KMS-11 (cell line): ENCODE data around the gene DHCR7.

ENCODE experiments used
- H2AFZ ChIP-seq: fragments of 200-600 bp; sonication (generic); 2 replicates; pipeline ENCODE4 v1.6.1; 2016; ENCODE audit warnings: antibody characterized with exemption, mixed run types, low read depth
- H3K27ac ChIP-seq: fragments of 200-600 bp; sonication (generic); 2 replicates; pipeline ENCODE4 v1.6.1; 2016; ENCODE audit warnings: mild to moderate bottlenecking, mixed run types
- H3K27me3 ChIP-seq: fragments of 200-600 bp; sonication (generic); 2 replicates; pipeline ENCODE4 v1.6.1; 2017; ENCODE audit warnings: mild to moderate bottlenecking, low read depth, mixed run types, moderate library complexity; ENCODE audit not compliant: insufficient read depth
- H3K36me3 ChIP-seq: fragments of 200-600 bp; sonication (generic); 2 replicates; pipeline ENCODE4 v1.6.1; 2017; ENCODE audit warnings: mild to moderate bottlenecking, mixed run types; ENCODE audit not compliant: insufficient read depth
- H3K4me1 ChIP-seq: fragments of 200-600 bp; sonication (generic); 2 replicates; pipeline ENCODE4 v1.6.1; 2016; ENCODE audit warnings: mild to moderate bottlenecking, low read depth, mixed run types; ENCODE audit not compliant: poor library complexity, severe bottlenecking
- H3K4me2 ChIP-seq: fragments of 200-600 bp; sonication (generic); 2 replicates; pipeline ENCODE4 v1.7.0; 2016; ENCODE audit warnings: mild to moderate bottlenecking, mixed run types
- H3K4me3 ChIP-seq: fragments of 200-600 bp; sonication (generic); IDR thresholded peaks from 2 replicates; pipeline ENCODE4 v1.6.1; 2017; ENCODE audit warnings: low read depth, low read length, mixed read lengths; ENCODE audit not compliant: insufficient read depth
- H3K79me2 ChIP-seq: fragments of 200-600 bp; sonication (generic); 2 replicates; pipeline ENCODE4 v1.6.1; 2016; ENCODE audit warnings: low read depth, mixed run types; ENCODE audit not compliant: insufficient read depth
- H3K9ac ChIP-seq: fragments of 200-600 bp; sonication (generic); 2 replicates; pipeline ENCODE4 v1.6.1; 2016; ENCODE audit warnings: mild to moderate bottlenecking, mixed run types
- H4K20me1 ChIP-seq: fragments of 200-600 bp; sonication (generic); 2 replicates; pipeline ENCODE4 v1.6.1; 2016; ENCODE audit warnings: mild to moderate bottlenecking, mixed run types; ENCODE audit not compliant: insufficient read depth
- CTCF ChIP-seq: fragments of 200-600 bp; sonication (generic); conservative IDR thresholded peaks from 2 replicates; pipeline ENCODE4 v1.6.1; 2017; ENCODE audit warnings: low read depth, mild to moderate bottlenecking, antibody characterized with exemption, low read length, moderate library complexity, mixed read lengths

DHCR7 gene

GRCh38 chr11:71453037-71453917 lies 5.1 kb upstream of the DHCR7 start, which contains the start of gene NADSYN1:
Gene NADSYN1, plus strand, starts transcription at chr11:71453203. Its CDS starts 94 bp downstream, at chr11:71453297.
- H3K27ac ChIP-seq: no peak within 1 kb of the TSS
- no peaks in the 10 kb centered on the region; the same call in 1 of the 2 replicates for H3K36me3 ChIP-seq
- H2AFZ ChIP-seq: peak within 1 kb of the TSS; percentile 66; the same call in 1 of the 2 replicates
- peak within 1 kb of the TSS; percentile 50 for H3K4me2 ChIP-seq
- no peaks in the 10 kb centered on the region for H4K20me1 ChIP-seq
- no peak for TF ChIP-seq CTCF
- peaks cover 15% of the 10 kb centered on the region; the same call in 1 of the 2 replicates for H3K79me2 ChIP-seq
- peaks cover 6% of the 10 kb centered on the region for H3K4me1 ChIP-seq
- H3K27me3 ChIP-seq: no peaks in the 10 kb centered on the region
- H3K9ac ChIP-seq: peak within 1 kb of the TSS; percentile 46; the same call in 1 of the 2 replicates
- H3K4me3 ChIP-seq: no peak within 1 kb of the TSS

GRCh38 chr11:71452199-71453036 lies 4.2 kb upstream of the DHCR7 start:
- Histone ChIP-seq H3K27ac (no peak overlapping the region), H3K36me3 (no peaks in the 10 kb centered on the region; the same call in 1 of the 2 replicates), H3K9ac (no peak overlapping the region), H4K20me1 (no peaks in the 10 kb centered on the region), H3K4me3 (no peak overlapping the region), H3K27me3 (no peaks in the 10 kb centered on the region), H2AFZ (peak overlapping the region; percentile 53; the same call in 1 of the 2 replicates), H3K4me2 (peak overlapping the region; percentile 39), H3K4me1 (peaks cover 6% of the 10 kb centered on the region), H3K79me2 (peaks cover 15% of the 10 kb centered on the region; the same call in 1 of the 2 replicates)
- TF ChIP-seq CTCF: no peak

GRCh38 chr11:71451596-71452198 lies 3.5 kb upstream of the DHCR7 start:
- H3K9ac ChIP-seq: no peak overlapping the region
- no peak for TF ChIP-seq CTCF
- no peaks in the 10 kb centered on the region for H3K27me3 ChIP-seq
- H3K4me2 ChIP-seq: no peak overlapping the region
- H4K20me1 ChIP-seq: no peaks in the 10 kb centered on the region
- no peak overlapping the region for H3K4me3 ChIP-seq
- peaks cover 12% of the 10 kb centered on the region for H3K4me1 ChIP-seq
- no peak overlapping the region for H3K27ac ChIP-seq
- no peak overlapping the region for H2AFZ ChIP-seq
- H3K79me2 ChIP-seq: peaks cover 15% of the 10 kb centered on the region; the same call in 1 of the 2 replicates
- H3K36me3 ChIP-seq: no peaks in the 10 kb centered on the region; the same call in 1 of the 2 replicates

- no peak for TF ChIP-seq CTCF
- Histone ChIP-seq H2AFZ (no peak overlapping the region), H3K79me2 (peaks cover 21% of the 10 kb centered on the region; the same call in 1 of the 2 replicates), H3K9ac (no peak overlapping the region), H3K4me1 (peaks cover 15% of the 10 kb centered on the region), H3K27me3 (no peaks in the 10 kb centered on the region), H3K27ac (no peak overlapping the region), H3K36me3 (no peaks in the 10 kb centered on the region; the same call in 1 of the 2 replicates), H4K20me1 (no peaks in the 10 kb centered on the region), H3K4me3 (no peak overlapping the region), H3K4me2 (no peak overlapping the region)
These were observed 2.7 kb upstream of the DHCR7 start for GRCh38 chr11:71450939-71451338.
